Measurements from ENCODE around the gene WDR70.
"Not testable (repeated sequence)": the region's sequence is repeated elsewhere in the genome, so short reads cannot be mapped to it uniquely, and the experiment has no call there.

The WDR70 gene

GRCh38 chr5:37570597-37570996, 191.5 kb downstream of the WDR70 start:
- no peak for DNase-seq

- no peak for DNase-seq
These were observed 192.9 kb downstream of the WDR70 start for GRCh38 chr5:37571985-37572384.

GRCh38 chr5:37575541-37576489, 196.7 kb downstream of the WDR70 start:
- DNase-seq: no peak

- DNase-seq: no peak
These were observed 197.4 kb downstream of the WDR70 start for GRCh38 chr5:37576552-37576951.

- DNase-seq: no peak
These were observed 199.1 kb downstream of the WDR70 start for GRCh38 chr5:37578176-37578575.

GRCh38 chr5:37580106-37580505, 201.0 kb downstream of the WDR70 start:
- DNase-seq: no peak

GRCh38 chr5:37582202-37582601, 203.1 kb downstream of the WDR70 start:
- DNase-seq: no peak

- not testable (repeated sequence) for DNase-seq
These were observed 214.2 kb downstream of the WDR70 start for GRCh38 chr5:37593292-37593691.

- not testable (repeated sequence) for DNase-seq
These were observed 215.7 kb downstream of the WDR70 start for GRCh38 chr5:37594864-37595263.

- DNase-seq: no peak
These were observed 219.6 kb downstream of the WDR70 start for GRCh38 chr5:37598733-37599132.

GRCh38 chr5:37601163-37601562, 222.0 kb downstream of the WDR70 start:
- DNase-seq: no peak

GRCh38 chr5:37603072-37603471, 224.0 kb downstream of the WDR70 start:
- no peak for DNase-seq

GRCh38 chr5:37604290-37604689, 225.2 kb downstream of the WDR70 start:
- DNase-seq: no peak

- no peak for DNase-seq
These were observed 227.0 kb downstream of the WDR70 start for GRCh38 chr5:37606148-37606547.

- no peak for DNase-seq
These were observed 227.6 kb downstream of the WDR70 start for GRCh38 chr5:37606632-37607248.

GRCh38 chr5:37615184-37615583, 236.1 kb downstream of the WDR70 start:
- DNase-seq: no peak

- no peak for DNase-seq
These were observed 240.2 kb downstream of the WDR70 start for GRCh38 chr5:37619353-37619752.

GRCh38 chr5:37622354-37622753, 243.2 kb downstream of the WDR70 start:
- not testable (repeated sequence) for DNase-seq

GRCh38 chr5:37626266-37626665, 247.1 kb downstream of the WDR70 start:
- no peak for DNase-seq

- no peak for DNase-seq
These were observed 249.8 kb downstream of the WDR70 start for GRCh38 chr5:37628876-37629275.

- DNase-seq: no peak
These were observed 252.8 kb downstream of the WDR70 start for GRCh38 chr5:37631939-37632338.

- no peak for DNase-seq
These were observed 258.2 kb downstream of the WDR70 start for GRCh38 chr5:37637165-37637845.

All from hypothalamus (tissue), 51 donors.